PC-3 (cell line): Measurements from ENCODE around the gene PTGIR. TPM values are rescaled to one million over a fixed set of nuclear protein-coding genes. Genes with fewer than 3 reads are reported as not detected.

Experiments used
- ATAC-seq: fragments of 200-7000 bp; cut with Tn5 transposase; 2 replicates; pipeline ENCODE4 v1.9.1; 2020; ENCODE audit warnings: mild to moderate bottlenecking, moderate library complexity
- BruUV-seq: library from RNA; stranded (reverse); fragments of 400-500 nt; replicated peaks from 2 replicates; lab custom pipeline; 2021; lab: Mats Ljungman, UMichigan
- CTCF ChIA-PET: fragments of 300-600 bp; sonication (Branson Sonifier 250); formaldehyde crosslinking; loops from one replicate; lab custom pipeline; 2022; ENCODE audit warnings: antibody characterized with exemption; lab: Charles Lee
- POLR2A ChIA-PET: fragments of 300-600 bp; sonication (Branson Sonifier 250); formaldehyde crosslinking; loops from one replicate; lab custom pipeline; 2022; ENCODE audit warnings: antibody characterized with exemption; ENCODE audit not compliant: unreplicated experiment; lab: Charles Lee
- DNase-seq: peaks from one replicate; pipeline ENCODE4 v3.0.0-alpha.2; 2015
- H2AFZ ChIP-seq: fragments of 300-600 bp; sonication (generic); 2 replicates; pipeline ENCODE4 v1.6.0; 2016; ENCODE audit warnings: antibody characterized with exemption, low read length
- H3F3A ChIP-seq: fragments of 300-600 bp; sonication (generic); one replicate; pipeline ENCODE4 v1.6.0; 2017; ENCODE audit warnings: antibody characterized with exemption, low read length, control low read depth, mild to moderate bottlenecking; ENCODE audit not compliant: unreplicated experiment
- H3K27ac ChIP-seq: fragments of 300-600 bp; sonication (generic); 2 replicates; pipeline ENCODE4 v1.5.1; 2016; ENCODE audit warnings: mild to moderate bottlenecking, low read length
- H3K27me3 ChIP-seq: fragments of 300-600 bp; sonication (generic); 2 replicates; pipeline ENCODE4 v1.6.1; 2016; ENCODE audit warnings: low read length, mixed read lengths
- H3K36me3 ChIP-seq: fragments of 300-600 bp; sonication (generic); 2 replicates; pipeline ENCODE4 v1.6.1; 2016; ENCODE audit warnings: low read depth, mixed run types, low read length, mixed read lengths
- H3K4me1 ChIP-seq: fragments of 300-600 bp; sonication (generic); 2 replicates; pipeline ENCODE4 v1.5.1; 2016; ENCODE audit warnings: low read length; ENCODE audit not compliant: insufficient read depth
- H3K4me2 ChIP-seq: fragments of 300-600 bp; sonication (generic); 2 replicates; pipeline ENCODE4 v1.6.0; 2016; ENCODE audit warnings: low read length
- H3K4me3 ChIP-seq: fragments of 300-600 bp; sonication (generic); 2 replicates; pipeline ENCODE4 v1.5.1; 2016; ENCODE audit warnings: mild to moderate bottlenecking, low read length, mixed read lengths
- H3K79me2 ChIP-seq: fragments of 300-600 bp; sonication (generic); 2 replicates; pipeline ENCODE4 v1.6.1; 2017; ENCODE audit warnings: low read length, mixed read lengths
- H3K9ac ChIP-seq: fragments of 300-600 bp; sonication (generic); 2 replicates; pipeline ENCODE4 v1.6.0; 2016; ENCODE audit warnings: mild to moderate bottlenecking, low read length
- H3K9me2 ChIP-seq: fragments of 300-600 bp; sonication (generic); replicated peaks from 2 replicates; pipeline ENCODE4 v1.6.1; 2016; ENCODE audit warnings: mixed run types, low read length, mixed read lengths
- H3K9me3 ChIP-seq: fragments of 300-600 bp; sonication (generic); 2 replicates; pipeline ENCODE4 v1.6.1; 2016; ENCODE audit warnings: low read length, mixed read lengths
- H4K20me1 ChIP-seq: fragments of 300-600 bp; sonication (generic); 2 replicates; pipeline ENCODE4 v1.6.1; 2016; ENCODE audit warnings: low read length, mixed read lengths
- EZH2 ChIP-seq: fragments of 300-600 bp; sonication (generic); IDR thresholded peaks from one replicate; pipeline ENCODE4 v1.6.1; 2017; ENCODE audit warnings: antibody characterized with exemption, mild to moderate bottlenecking, low read length; ENCODE audit not compliant: unreplicated experiment
- EZH2phosphoT487 ChIP-seq: fragments of 300-600 bp; sonication (generic); IDR thresholded peaks from 2 replicates; pipeline ENCODE4 v1.6.1; 2018; ENCODE audit warnings: mild to moderate bottlenecking, antibody characterized with exemption, low read length, borderline replicate concordance
- intact Hi-C: fragments of 100-400 bp; cut with micrococcal nuclease; formaldehyde crosslinking; loops from 2 replicates; pipeline ENCODE4 v1.9.0; 2023
- total RNA-seq: library from RNA; depleted of rRNA; stranded (reverse); fragments of >200 nt; gene quantifications from 2 replicates; pipeline ENCODE4 v1.2.3, GENCODE V29; 2014
- TF ChIP-seq, protein P1 (sequence below): fragments of 300-600 bp; sonication (generic); conservative IDR thresholded peaks from 2 replicates; pipeline ENCODE4 v1.5.1; 2017; ENCODE audit warnings: antibody characterized with exemption, low read depth, mild to moderate bottlenecking, low read length

PTGIR gene
- total RNA-seq, 1 experiment from 2014 or later = not detected

DNA sequence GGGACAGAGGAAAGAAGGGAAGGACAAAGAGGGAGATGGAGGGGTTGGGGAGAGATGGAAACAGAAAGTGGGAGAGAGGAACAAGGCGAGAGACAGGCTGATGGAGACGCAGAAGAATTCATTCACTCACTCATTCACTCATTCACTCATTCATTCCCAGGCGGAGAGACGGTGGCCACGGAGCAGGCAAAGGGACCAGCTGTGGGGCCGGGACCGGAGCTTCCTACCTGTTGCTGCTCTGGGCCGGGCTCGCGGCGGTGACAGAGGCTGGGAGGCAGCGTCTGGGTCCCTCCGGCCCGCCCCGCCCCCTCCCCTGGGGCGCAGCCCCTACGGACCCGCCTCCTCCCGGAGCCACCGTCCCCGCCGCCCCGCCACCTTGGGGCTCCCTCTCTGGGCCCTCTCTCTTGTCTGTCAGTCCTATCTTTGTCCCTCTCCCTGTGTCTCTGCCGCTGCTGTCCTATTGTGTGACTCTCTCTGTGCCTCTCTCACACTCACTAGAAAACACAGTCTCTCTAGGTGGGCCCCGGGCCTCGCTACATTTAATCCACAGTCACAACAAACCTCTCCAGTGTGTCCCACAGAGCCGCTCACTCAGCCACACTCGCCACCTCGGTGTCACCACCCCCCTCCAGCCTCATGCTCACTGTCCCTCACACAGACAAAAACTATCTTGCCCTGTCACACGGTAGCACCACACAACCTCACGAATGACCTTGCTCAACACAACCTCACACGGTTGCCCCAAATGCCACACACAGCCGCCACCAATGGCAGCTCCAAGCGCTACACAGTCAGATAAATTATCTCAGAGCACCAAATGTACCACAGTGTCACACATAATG is 11.3 kb upstream of the PTGIR start, which contains the start of gene GNG8:
Gene GNG8 (minus strand): TSS at position 283 of the 842 bp plus-strand sequence. CDS start 1,520 bp downstream, outside the sequence.
- no peaks in the 10 kb centered on the region for H3F3A ChIP-seq
- no peak within 1 kb of the TSS for H2AFZ ChIP-seq
- H3K4me3 ChIP-seq = no peak within 1 kb of the TSS
- ChIA-PET POLR2A (no interaction called here), CTCF (interaction anchor here (0.7 kb wide), 2 partner anchors 36 to 92 kb away, joined by 7 to 14 read pairs; no protein-coding TSS in a partner anchor)
- TF ChIP-seq EZH2 (no peak), EZH2phosphoT487 (no peak)
- TF ChIP-seq, protein P1, sequence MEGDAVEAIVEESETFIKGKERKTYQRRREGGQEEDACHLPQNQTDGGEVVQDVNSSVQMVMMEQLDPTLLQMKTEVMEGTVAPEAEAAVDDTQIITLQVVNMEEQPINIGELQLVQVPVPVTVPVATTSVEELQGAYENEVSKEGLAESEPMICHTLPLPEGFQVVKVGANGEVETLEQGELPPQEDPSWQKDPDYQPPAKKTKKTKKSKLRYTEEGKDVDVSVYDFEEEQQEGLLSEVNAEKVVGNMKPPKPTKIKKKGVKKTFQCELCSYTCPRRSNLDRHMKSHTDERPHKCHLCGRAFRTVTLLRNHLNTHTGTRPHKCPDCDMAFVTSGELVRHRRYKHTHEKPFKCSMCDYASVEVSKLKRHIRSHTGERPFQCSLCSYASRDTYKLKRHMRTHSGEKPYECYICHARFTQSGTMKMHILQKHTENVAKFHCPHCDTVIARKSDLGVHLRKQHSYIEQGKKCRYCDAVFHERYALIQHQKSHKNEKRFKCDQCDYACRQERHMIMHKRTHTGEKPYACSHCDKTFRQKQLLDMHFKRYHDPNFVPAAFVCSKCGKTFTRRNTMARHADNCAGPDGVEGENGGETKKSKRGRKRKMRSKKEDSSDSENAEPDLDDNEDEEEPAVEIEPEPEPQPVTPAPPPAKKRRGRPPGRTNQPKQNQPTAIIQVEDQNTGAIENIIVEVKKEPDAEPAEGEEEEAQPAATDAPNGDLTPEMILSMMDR = no peak
- no TSS peak for BruUV-seq
- no peaks in the 10 kb centered on the region for H3K9me3 ChIP-seq
- H3K36me3 ChIP-seq = no peaks in the 10 kb centered on the region
- ATAC-seq (no peak), DNase-seq (no peak)
- H3K4me1 ChIP-seq = peaks cover 16% of the 10 kb centered on the region; the same call in 1 of the 2 replicates
- intact Hi-C loops = no loop called here
- no peaks in the 10 kb centered on the region for H4K20me1 ChIP-seq
- no peak within 1 kb of the TSS for H3K9ac ChIP-seq
- no peak within 1 kb of the TSS for H3K4me2 ChIP-seq
- no peaks in the 10 kb centered on the region for H3K79me2 ChIP-seq
- no peak within 1 kb of the TSS for H3K27ac ChIP-seq
- H3K27me3 ChIP-seq = no peaks in the 10 kb centered on the region
- no peaks in the 10 kb centered on the region for H3K9me2 ChIP-seq

DNA sequence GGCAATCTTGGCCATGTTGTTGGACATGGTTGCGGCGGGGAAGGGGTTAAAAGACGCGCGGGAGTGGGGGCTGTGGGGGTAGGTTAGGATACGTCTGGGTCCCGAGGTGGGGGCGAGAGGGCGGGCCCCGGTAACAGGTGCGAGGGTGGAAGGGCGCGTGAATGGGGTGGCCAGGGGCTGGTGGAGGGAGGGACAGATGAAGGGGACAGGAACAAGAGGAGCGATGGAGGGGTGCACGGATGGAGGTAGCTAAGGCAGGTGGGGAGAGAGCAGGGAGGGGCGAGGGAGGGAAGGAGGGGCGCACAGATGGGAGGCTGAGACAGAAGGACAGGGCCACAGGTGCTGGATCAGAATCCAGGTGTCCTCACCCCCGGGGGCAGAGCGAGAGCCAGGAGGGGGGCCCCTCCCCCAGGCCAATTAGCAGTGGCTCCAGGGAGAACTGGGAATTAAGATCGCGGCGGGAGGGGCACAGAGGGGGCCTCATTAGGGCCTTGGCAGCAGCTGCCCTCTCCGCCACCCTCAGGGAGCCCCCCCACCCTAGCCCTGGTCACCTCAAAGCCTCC is 9.8 kb upstream of the PTGIR start:
- Histone ChIP-seq H3K4me2 (peak overlapping the region; percentile 76), H3K4me3 (peak overlapping the region; percentile 61; the same call in 1 of the 2 replicates), H3K9ac (no peak overlapping the region), H3K79me2 (no peaks in the 10 kb centered on the region), H3K27ac (no peak overlapping the region), H3K9me3 (no peaks in the 10 kb centered on the region), H3K4me1 (peaks cover 12% of the 10 kb centered on the region; the same call in 1 of the 2 replicates), H2AFZ (peak overlapping the region; percentile 74), H3K27me3 (no peaks in the 10 kb centered on the region), H3K9me2 (no peaks in the 10 kb centered on the region), H3F3A (no peaks in the 10 kb centered on the region), H3K36me3 (no peaks in the 10 kb centered on the region), H4K20me1 (no peaks in the 10 kb centered on the region)
- no peak for DNase-seq
- no peak for ATAC-seq
- intact Hi-C loops = no loop called here
- ChIA-PET CTCF (interaction anchor here (0.6 kb wide), 1 partner anchor 27 kb away, joined by 10 read pairs; no protein-coding TSS in a partner anchor), POLR2A (no interaction called here)
- TF ChIP-seq, protein P1 = no peak
- no peak for TF ChIP-seq EZH2phosphoT487
- TF ChIP-seq EZH2 = no peak
- no TSS peak for BruUV-seq
